ENCODE results near the gene SNRPA1.

The SNRPA1 gene

GRCh38 chr15:101255615-101256241 is 39.3 kb downstream of the SNRPA1 start:
- DNase-seq, result peak; percentile 94 to 97

GRCh38 chr15:101255051-101255395 is 40.0 kb downstream of the SNRPA1 start:
- DNase-seq, result peak; percentile 28 to 80

GRCh38 chr15:101254157-101255050 is 40.6 kb downstream of the SNRPA1 start:
- no peak for DNase-seq

GRCh38 chr15:101252836-101253235 is 42.2 kb downstream of the SNRPA1 start:
- DNase-seq, result no peak

- DNase-seq, result peak; percentile 75 to 91
Measured at GRCh38 chr15:101251830-101252820, 42.9 kb downstream of the SNRPA1 start, which contains the start of gene CHSY1. CHSY1 (minus strand) TSS chr15:101252048; CDS start chr15:101251456, 592 bp downstream.

- peak; percentile 9 to 43 for DNase-seq
Measured at GRCh38 chr15:101250873-101251829, 43.9 kb downstream of the SNRPA1 start.

- DNase-seq, result peak in 1 of 2 experiments; percentile 52
Measured at GRCh38 chr15:101250341-101250831, 44.7 kb downstream of the SNRPA1 start.

- DNase-seq, result no peak
Measured at GRCh38 chr15:101248274-101248673, 46.8 kb downstream of the SNRPA1 start.

GRCh38 chr15:101246824-101247745 is 48.0 kb downstream of the SNRPA1 start:
- no peak for DNase-seq

GRCh38 chr15:101246391-101246790 is 48.7 kb downstream of the SNRPA1 start:
- no peak for DNase-seq

- DNase-seq, result no peak
Measured at GRCh38 chr15:101244889-101245668, 50.0 kb downstream of the SNRPA1 start.

- DNase-seq, result no peak
Measured at GRCh38 chr15:101244036-101244781, 50.8 kb downstream of the SNRPA1 start.

- DNase-seq, result no peak
Measured at GRCh38 chr15:101243420-101243819, 51.6 kb downstream of the SNRPA1 start.

- DNase-seq, result peak; percentile 4 to 48
Measured at GRCh38 chr15:101242999-101243336, 52.1 kb downstream of the SNRPA1 start.

- no peak for DNase-seq
Measured at GRCh38 chr15:101242160-101242998, 52.7 kb downstream of the SNRPA1 start.

- no peak for DNase-seq
Measured at GRCh38 chr15:101240358-101240757, 54.7 kb downstream of the SNRPA1 start.

- DNase-seq, result no peak
Measured at GRCh38 chr15:101239724-101240136, 55.3 kb downstream of the SNRPA1 start.

- DNase-seq, result no peak
Measured at GRCh38 chr15:101237251-101237650, 57.8 kb downstream of the SNRPA1 start.
